Ovary (tissue), 9 donors: ENCODE measurements around the gene NPAS3. TPM values are rescaled to one million over a fixed set of nuclear protein-coding genes. Genes with fewer than 3 reads are reported as not detected.

Source experiments
- DNase-seq, 5 donors: peaks; one replicate each; pipeline ENCODE4 v3.0.0-alpha.2; 2019 to 2020
- H3K27ac ChIP-seq, 2 donors: fragments of 200-600 bp; one replicate each; pipeline versions ENCODE4 v1.5.1 to v1.8.0; 2019 to 2022
- H3K27me3 ChIP-seq: fragments of 200-600 bp; one replicate; pipeline ENCODE4 v1.8.0; 2022
- H3K36me3 ChIP-seq: fragments of 200-600 bp; sonication (generic); one replicate; pipeline ENCODE4 v1.5.1; 2019
- H3K4me1 ChIP-seq: one replicate; pipeline ENCODE4 v1.8.1; 2013; ENCODE audit warnings: mild to moderate bottlenecking, moderate library complexity; ENCODE audit not compliant: insufficient read depth
- H3K4me3 ChIP-seq: fragments of 200-600 bp; sonication (generic); one replicate; pipeline ENCODE4 v1.5.1; 2017
- H3K9me3 ChIP-seq, 2 donors: fragments of 200-600 bp in 1 of 2; sonication (generic) in 1 of 2; one replicate each; pipeline versions ENCODE4 v1.5.1 to v1.8.1; 2013 to 2019; ENCODE audit warnings: mild to moderate bottlenecking in 1 of 2, moderate library complexity in 1 of 2
- EP300 ChIP-seq: sonication (generic); formaldehyde crosslinking; IDR thresholded peaks from one replicate; pipeline ENCODE4 v1.6.1; 2017; ENCODE audit warnings: antibody characterized with exemption
- POLR2A ChIP-seq: fragments of 450-650 bp; IDR thresholded peaks from one replicate; pipeline ENCODE4 v1.6.1; 2017; ENCODE audit warnings: antibody characterized with exemption, mild to moderate bottlenecking, moderate library complexity
- WGBS, 3 donors: extraction: QIAGEN DNeasy Blood & Tissue Kit in 1 of 3; methylation state at CpG; one replicate each; pipeline versions ENCODE4 v1.1.5 to v1.1.7; 2013 to 2017; 5-methylcytosine and 5-hydroxymethylcytosine counted together
- intact Hi-C, 4 donors: fragments of 100-400 bp; cut with DNase I; formaldehyde crosslinking; loops; one replicate each; pipeline versions ENCODE4 v1.11.0 to v1.15.1; 2022 to 2023
- polyA plus RNA-seq, 2 donors: library from polyadenylated mRNA; stranded (reverse); fragments of 200-250 nt in 1 of 2; fragments of 350-450 nt in 1 of 2; fragmentation: Illumina TruSeq in 1 of 2; extraction: RNeasy Lipid Tissue Mini Kit (QIAGEN cat#74804) in 1 of 2; gene quantifications; one replicate each; pipeline ENCODE4 v1.2.3, GENCODE V29; 2013 to 2014
- total RNA-seq, 7 donors: library from RNA; depleted of rRNA in 2 of 7; stranded (reverse); fragments of >200 nt in 2 of 7; fragmentation: NEBNext Ultra II Directional in 3 of 7; extraction: Animal tissue kit (Norgen Biotek cat#: 25700) in 3 of 7; gene quantifications; one replicate each; pipeline versions ENCODE4 v1.1.0 to v1.2.4, GENCODE V29; 2016 to 2023
- TF ChIP-seq, protein P1 (sequence below), 3 donors: fragments of 450-650 bp in 2 of 3; fragments of 200-600 bp in 1 of 3; IDR thresholded peaks; one replicate each; pipeline versions ENCODE4 v1.5.1 to v1.8.0; 2016 to 2022; ENCODE audit warnings: antibody characterized with exemption in 3 of 3, mild to moderate bottlenecking in 1 of 3
- donor health status: DM: no; HTN: no; CAD: no; lungs with moderate emphysema.
- donor health status: DM: no; HTN: no; CAD: no.
- donor health status: Bipolar disorder and iron deficiency.
- donor health status: DM: yes; HTN: yes; CAD: no.
- donor health status: DM: no; HTN: no; CAD: no.
- donor health status: DM: yes; HTN: yes; CAD: no.

Gene NPAS3
- total and polyA plus RNA-seq, 9 donors = 1.9 to 15.4 (median 11.4) TPM

DNA sequence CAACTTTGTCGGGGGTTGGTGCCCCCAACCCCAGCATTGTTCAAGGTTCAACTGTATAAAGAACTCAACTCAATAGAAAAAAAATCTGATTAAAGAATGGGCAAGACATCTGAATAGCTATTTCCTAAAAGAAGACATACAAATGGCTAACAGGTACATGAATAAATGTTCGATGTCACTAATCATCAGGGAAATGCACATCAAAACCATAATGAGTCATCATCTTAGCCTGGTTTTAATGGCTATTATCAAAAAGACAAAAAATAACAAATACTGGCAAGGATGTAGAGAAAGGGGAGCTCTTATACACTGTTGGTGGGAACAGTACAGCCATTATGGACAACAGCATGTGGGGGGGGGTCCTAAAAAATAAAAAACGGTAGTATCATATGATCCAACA is 28.7 kb downstream of the NPAS3 start:
- Histone ChIP-seq H3K9me3 (no peaks in the 10 kb centered on the region), H3K36me3 (no peaks in the 10 kb centered on the region), H3K4me3 (no peak overlapping the region), H3K27me3 (no peaks in the 10 kb centered on the region), H3K27ac (no peak overlapping the region), H3K4me1 (no peaks in the 10 kb centered on the region)
- 79 to 91% (median 90%) methylated on average over 3 of the region's 3 CpGs for whole genome bisulfite sequencing, 3 donors
- TF ChIP-seq POLR2A (no peak), EP300 (no peak)
- no peak for DNase-seq
- intact Hi-C loops = no loop called here

DNA sequence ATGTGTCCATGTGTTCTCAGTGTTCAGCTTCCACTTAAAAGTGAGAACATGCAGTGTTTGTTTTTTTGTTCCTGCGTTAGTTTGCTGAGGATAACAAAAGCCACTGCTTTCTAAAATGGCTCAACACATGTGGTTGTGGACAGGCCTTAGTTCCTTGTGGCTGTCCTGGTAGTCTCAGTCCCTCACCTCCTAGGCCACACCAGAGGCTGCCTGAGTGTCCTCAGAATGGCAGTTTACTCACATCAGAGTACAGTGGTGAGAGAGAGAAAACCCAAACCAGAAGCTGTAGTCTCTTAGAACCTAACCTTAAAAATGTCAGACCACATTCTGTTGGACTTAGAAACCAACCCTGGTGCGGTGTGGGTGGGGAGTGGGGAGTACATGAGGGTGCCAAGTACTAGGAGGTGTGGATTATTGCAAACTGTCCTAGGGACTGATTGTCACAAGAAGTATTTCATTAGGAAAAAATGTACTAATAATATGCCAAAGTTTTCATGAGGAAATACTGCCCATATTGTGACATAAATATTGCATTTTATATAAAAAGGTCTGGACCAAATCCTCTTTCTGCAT is 30.4 kb downstream of the NPAS3 start:
- no peaks in the 10 kb centered on the region for H3K36me3 ChIP-seq
- WGBS, 3 donors = 64 to 86% (median 78%) methylated on average over 2 of the region's 2 CpGs
- no peak for DNase-seq
- TF ChIP-seq POLR2A = no peak
- TF ChIP-seq EP300 = no peak
- TF ChIP-seq, protein P1, sequence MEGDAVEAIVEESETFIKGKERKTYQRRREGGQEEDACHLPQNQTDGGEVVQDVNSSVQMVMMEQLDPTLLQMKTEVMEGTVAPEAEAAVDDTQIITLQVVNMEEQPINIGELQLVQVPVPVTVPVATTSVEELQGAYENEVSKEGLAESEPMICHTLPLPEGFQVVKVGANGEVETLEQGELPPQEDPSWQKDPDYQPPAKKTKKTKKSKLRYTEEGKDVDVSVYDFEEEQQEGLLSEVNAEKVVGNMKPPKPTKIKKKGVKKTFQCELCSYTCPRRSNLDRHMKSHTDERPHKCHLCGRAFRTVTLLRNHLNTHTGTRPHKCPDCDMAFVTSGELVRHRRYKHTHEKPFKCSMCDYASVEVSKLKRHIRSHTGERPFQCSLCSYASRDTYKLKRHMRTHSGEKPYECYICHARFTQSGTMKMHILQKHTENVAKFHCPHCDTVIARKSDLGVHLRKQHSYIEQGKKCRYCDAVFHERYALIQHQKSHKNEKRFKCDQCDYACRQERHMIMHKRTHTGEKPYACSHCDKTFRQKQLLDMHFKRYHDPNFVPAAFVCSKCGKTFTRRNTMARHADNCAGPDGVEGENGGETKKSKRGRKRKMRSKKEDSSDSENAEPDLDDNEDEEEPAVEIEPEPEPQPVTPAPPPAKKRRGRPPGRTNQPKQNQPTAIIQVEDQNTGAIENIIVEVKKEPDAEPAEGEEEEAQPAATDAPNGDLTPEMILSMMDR (IDR thresholded peaks at IDR 0.05) = no peak
- intact Hi-C loops = no loop called here
- H3K4me3 ChIP-seq = no peak overlapping the region
- no peaks in the 10 kb centered on the region for H3K4me1 ChIP-seq
- no peak overlapping the region for H3K27ac ChIP-seq
- no peaks in the 10 kb centered on the region for H3K9me3 ChIP-seq
- no peaks in the 10 kb centered on the region for H3K27me3 ChIP-seq

DNA sequence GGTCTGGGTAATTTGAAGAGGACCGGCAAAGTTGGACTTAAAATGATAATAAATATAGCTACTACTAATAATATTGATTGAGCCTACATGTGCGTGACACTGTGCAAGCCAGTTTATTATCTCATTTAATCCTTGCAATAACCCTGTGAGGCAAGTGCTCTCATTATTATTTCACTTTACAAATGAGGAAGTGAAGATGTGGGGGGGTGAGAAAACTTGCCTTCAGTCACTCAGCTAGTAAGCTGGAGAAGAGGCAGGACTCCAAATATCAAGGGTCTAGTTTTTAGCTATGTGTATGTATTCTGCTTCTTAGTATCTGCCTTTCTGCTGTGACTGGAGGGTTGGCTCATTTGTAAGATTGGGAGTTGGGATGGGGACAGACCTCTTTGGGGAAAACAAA is 39.2 kb downstream of the NPAS3 start:
- intact Hi-C loops = no loop called here
- TF ChIP-seq, protein P1 (IDR thresholded peaks at IDR 0.05) = no peak
- TF ChIP-seq POLR2A = no peak
- no peak for TF ChIP-seq EP300
- Histone ChIP-seq H3K36me3 (no peaks in the 10 kb centered on the region), H3K9me3 (no peaks in the 10 kb centered on the region), H3K4me3 (no peak overlapping the region), H3K4me1 (no peaks in the 10 kb centered on the region), H3K27ac (no peak overlapping the region), H3K27me3 (no peaks in the 10 kb centered on the region)
- DNase-seq = no peak
- 67 to 92% (median 69%) methylated on average over 2 of the region's 2 CpGs for WGBS, 3 donors

DNA sequence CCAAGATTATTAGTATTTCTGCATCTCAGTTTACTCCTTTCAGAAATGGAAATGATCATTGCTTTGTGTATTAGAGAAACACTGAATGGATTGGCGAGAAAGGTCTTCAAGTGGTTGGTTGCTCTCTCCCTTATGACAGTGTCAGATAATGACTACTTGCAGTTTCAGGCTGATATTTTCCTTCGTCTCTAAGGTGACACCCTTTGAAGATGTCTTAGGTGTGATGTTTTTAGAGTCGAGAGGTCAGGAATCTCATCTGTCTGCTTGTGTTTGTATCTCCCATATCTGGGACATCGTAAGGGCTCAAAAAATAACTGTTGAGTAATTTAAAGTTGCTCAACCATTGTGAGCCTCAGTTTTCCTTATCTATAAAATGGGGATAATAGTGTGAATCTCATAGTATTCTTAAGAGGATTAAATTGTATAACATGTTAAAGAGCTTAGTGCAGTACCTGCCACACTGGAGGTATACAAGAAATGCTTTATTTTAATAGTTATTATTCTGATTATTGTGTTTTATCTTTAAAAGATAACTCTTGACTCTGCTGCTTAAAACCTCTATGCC is 40.1 kb downstream of the NPAS3 start:
- Histone ChIP-seq H3K4me3 (no peak overlapping the region), H3K27ac (no peak overlapping the region), H3K4me1 (no peaks in the 10 kb centered on the region), H3K9me3 (no peaks in the 10 kb centered on the region), H3K36me3 (no peaks in the 10 kb centered on the region), H3K27me3 (no peaks in the 10 kb centered on the region)
- TF ChIP-seq, protein P1 (IDR thresholded peaks at IDR 0.05) = no peak
- no peak for TF ChIP-seq EP300
- TF ChIP-seq POLR2A = no peak
- intact Hi-C loops = no loop called here
- DNase-seq = no peak
- WGBS, 3 donors = 95 to 98% (median 96%) methylated on average over 4 of the region's 4 CpGs

DNA sequence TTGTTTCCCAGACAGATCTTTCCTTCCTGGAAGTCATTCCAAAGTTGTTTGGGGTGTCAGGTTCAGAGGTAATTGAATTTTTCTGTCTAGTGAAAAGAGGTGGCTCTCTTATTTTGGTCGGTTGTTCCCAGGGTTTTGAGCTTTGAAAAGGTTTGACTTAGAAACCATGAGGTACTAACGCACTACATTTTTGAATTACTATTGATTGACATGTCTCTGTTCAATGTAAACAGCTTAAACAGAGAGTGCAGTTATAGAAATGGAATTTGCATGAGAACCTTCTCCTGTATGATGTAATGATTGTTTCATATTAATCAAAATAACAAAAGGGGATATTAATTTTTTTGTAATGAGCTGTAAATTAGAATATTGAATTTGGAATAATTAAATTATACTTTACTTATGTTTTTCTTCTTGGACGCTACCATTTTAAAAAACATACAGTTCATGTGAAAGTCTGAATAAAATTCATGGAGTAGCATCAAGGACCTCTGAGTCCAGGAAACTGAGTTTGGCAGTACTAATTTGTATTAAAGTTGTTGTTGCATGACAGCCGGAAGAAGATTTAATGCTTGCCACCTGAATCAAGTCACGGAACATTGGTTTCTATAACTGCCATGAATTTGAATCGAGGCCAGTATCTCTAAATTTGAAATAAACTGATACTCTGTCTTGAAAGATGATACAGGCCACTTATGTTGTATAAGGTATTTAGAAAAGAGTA is 41.7 kb downstream of the NPAS3 start:
- no peak for TF ChIP-seq EP300
- TF ChIP-seq, protein P1 (IDR thresholded peaks at IDR 0.05) = no peak
- no peak for TF ChIP-seq POLR2A
- H3K27me3 ChIP-seq = no peaks in the 10 kb centered on the region
- no peak overlapping the region for H3K27ac ChIP-seq
- DNase-seq = no peak
- H3K36me3 ChIP-seq = no peaks in the 10 kb centered on the region
- no peaks in the 10 kb centered on the region for H3K4me1 ChIP-seq
- H3K4me3 ChIP-seq = no peak overlapping the region
- intact Hi-C loops = no loop called here
- H3K9me3 ChIP-seq = no peaks in the 10 kb centered on the region
- 93 to 94% (median 94%) methylated on average over 6 of the region's 6 CpGs for WGBS, 3 donors
